Gastroesophageal sphincter (tissue), 3 donors: Measurements from ENCODE around the gene ARPP21.

Experiments
- CTCF ChIP-seq, 4 experiments: fragments of 200-600 bp in 2 of 4; fragments of 450-650 bp in 2 of 4; sonication (generic) in 1 of 4; IDR thresholded peaks; one replicate each; pipeline ENCODE4 v1.5.1; 2017 to 2019; ENCODE audit warnings: antibody characterized with exemption in 4 of 4, mild to moderate bottlenecking in 2 of 4, moderate library complexity in 2 of 4
- EP300 ChIP-seq: sonication (generic); formaldehyde crosslinking; IDR thresholded peaks from one replicate; pipeline ENCODE4 v1.6.1; 2017; ENCODE audit warnings: antibody characterized with exemption, mild to moderate bottlenecking
- POLR2A ChIP-seq, 2 donors: fragments of 450-650 bp; IDR thresholded peaks; one replicate each; pipeline ENCODE4 v1.6.1; 2017; ENCODE audit warnings: antibody characterized with exemption in 2 of 2, mild to moderate bottlenecking in 2 of 2, moderate library complexity in 1 of 2
- POLR2AphosphoS5 ChIP-seq: sonication (generic); formaldehyde crosslinking; IDR thresholded peaks from one replicate; pipeline ENCODE4 v1.6.1; 2017; ENCODE audit warnings: antibody characterized with exemption

DNA sequence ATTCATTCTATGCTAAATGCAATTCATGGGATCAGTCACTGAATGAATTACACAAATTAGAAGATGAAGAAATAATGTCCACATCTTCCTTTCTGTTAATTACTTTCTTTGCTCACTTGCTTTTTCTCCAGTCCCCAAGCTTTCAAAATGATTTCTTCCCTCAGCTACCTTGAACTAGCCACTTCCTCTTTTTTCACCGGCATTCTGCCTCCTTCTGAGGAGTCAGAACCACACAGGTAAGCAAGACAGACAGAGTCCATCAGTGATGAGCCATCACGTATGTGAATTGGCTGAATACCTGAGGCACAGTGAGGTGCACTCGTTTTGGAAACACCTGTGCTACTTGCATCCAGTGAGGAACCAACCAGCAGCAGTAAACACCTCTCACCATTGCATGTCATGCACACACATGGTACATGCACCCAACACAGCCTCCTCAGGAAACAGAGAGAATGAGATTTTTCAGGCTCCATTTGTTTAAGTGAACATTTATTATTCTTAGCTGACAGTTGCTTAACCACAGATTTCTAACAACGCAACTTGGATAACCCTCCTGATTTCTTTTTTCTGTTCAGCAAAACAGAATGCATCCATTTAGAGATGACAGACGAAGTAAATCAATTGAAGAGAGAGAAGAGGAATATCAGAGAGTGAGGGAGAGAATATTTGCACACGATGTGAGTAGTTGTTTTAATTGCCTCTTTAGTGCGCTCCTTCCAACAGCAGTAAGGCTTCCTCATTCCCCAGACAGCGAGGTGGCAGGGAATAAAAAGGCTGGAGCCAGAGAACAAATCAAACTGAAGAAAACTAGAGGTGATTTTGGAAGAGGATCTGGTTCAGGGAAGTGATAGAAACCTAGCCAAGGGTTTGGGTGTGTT is 69.3 kb downstream of the ARPP21 start:
- no peak for TF ChIP-seq CTCF (IDR thresholded peaks at IDR 0.05)
- no peak for TF ChIP-seq EP300
- TF ChIP-seq POLR2A (IDR thresholded peaks at IDR 0.05) = no peak
- no peak for TF ChIP-seq POLR2AphosphoS5
